Suprapubic skin (tissue), 4 donors: Measurements from ENCODE around the gene GNGT1. TPM values are rescaled to one million over a fixed set of nuclear protein-coding genes. Genes with fewer than 3 reads are reported as not detected.

Experiments used
- DNase-seq, 2 donors: peaks; one replicate each; pipeline ENCODE4 v3.0.0-alpha.2; 2019; ENCODE audit warnings: low spot score in 2 of 2
- H3K27ac ChIP-seq: fragments of 200-600 bp; sonication (generic); one replicate; pipeline ENCODE4 v1.5.1; 2019
- H3K27me3 ChIP-seq: fragments of 200-600 bp; sonication (generic); one replicate; pipeline ENCODE4 v1.5.1; 2019
- H3K36me3 ChIP-seq: fragments of 200-600 bp; sonication (generic); one replicate; pipeline ENCODE4 v1.5.1; 2019
- H3K4me1 ChIP-seq: fragments of 200-600 bp; sonication (generic); one replicate; pipeline ENCODE4 v1.5.1; 2019
- H3K4me3 ChIP-seq: fragments of 200-600 bp; sonication (generic); one replicate; pipeline ENCODE4 v1.5.1; 2019; ENCODE audit warnings: mild to moderate bottlenecking
- H3K9me3 ChIP-seq: fragments of 200-600 bp; sonication (generic); one replicate; pipeline ENCODE4 v1.5.1; 2019
- EP300 ChIP-seq: sonication (generic); formaldehyde crosslinking; IDR thresholded peaks from one replicate; pipeline ENCODE4 v1.6.1; 2017; ENCODE audit warnings: antibody characterized with exemption
- POLR2A ChIP-seq, 2 donors: fragments of 450-650 bp; IDR thresholded peaks; one replicate each; pipeline ENCODE4 v1.6.1; 2017; ENCODE audit warnings: antibody characterized with exemption in 2 of 2, mild to moderate bottlenecking in 2 of 2, moderate library complexity in 2 of 2
- POLR2AphosphoS5 ChIP-seq, 3 donors: sonication (generic); formaldehyde crosslinking; IDR thresholded peaks; one replicate each; pipeline ENCODE4 v1.6.1; 2017; ENCODE audit warnings: antibody characterized with exemption in 3 of 3
- WGBS: methylation state at CpG from one replicate; pipeline ENCODE4 v1.1.5; 2018; 5-methylcytosine and 5-hydroxymethylcytosine counted together
- total RNA-seq, 4 donors: library from RNA; depleted of rRNA; stranded (reverse); fragments of >200 nt; gene quantifications; one replicate each; pipeline ENCODE4 v1.1.0, GENCODE V29; 2016
- TF ChIP-seq, protein P1 (sequence below), 2 donors: fragments of 200-600 bp in 1 of 2; fragments of 450-650 bp in 1 of 2; sonication (generic) in 1 of 2; IDR thresholded peaks; one replicate each; pipeline ENCODE4 v1.5.1; 2016 to 2019; ENCODE audit warnings: antibody characterized with exemption in 2 of 2, mild to moderate bottlenecking in 1 of 2, moderate library complexity in 1 of 2

Gene GNGT1
- total RNA-seq, 4 donors from 2014 or later = not detected

DNA sequence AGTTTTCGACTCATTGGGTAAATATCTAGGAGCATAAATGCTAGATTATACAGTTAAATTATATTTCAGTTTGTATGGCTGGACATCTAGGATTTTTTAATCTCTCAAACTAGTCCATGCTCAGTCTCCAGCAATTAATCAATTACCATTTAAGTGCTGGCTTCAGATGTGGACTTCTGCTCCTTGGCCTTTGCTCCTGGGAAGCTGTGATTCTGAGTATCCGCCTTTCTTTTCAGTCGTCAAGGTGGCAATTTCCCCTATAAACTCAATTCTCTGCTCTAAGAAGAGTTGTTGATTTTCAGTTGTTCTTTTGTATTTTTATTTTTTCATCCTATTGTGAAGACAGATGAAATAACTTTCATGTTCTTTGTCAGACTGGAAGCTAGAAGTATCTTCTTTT, 39.5 kb upstream of the GNGT1 start:
- Histone ChIP-seq H3K27me3 (no peaks in the 10 kb centered on the region), H3K4me3 (no peak overlapping the region), H3K36me3 (no peaks in the 10 kb centered on the region), H3K27ac (no peak overlapping the region), H3K4me1 (no peaks in the 10 kb centered on the region), H3K9me3 (no peaks in the 10 kb centered on the region)
- no peak for DNase-seq
- 94% methylated on average over 3 of the region's 3 CpGs for WGBS
- no peak for TF ChIP-seq EP300
- TF ChIP-seq, protein P1, sequence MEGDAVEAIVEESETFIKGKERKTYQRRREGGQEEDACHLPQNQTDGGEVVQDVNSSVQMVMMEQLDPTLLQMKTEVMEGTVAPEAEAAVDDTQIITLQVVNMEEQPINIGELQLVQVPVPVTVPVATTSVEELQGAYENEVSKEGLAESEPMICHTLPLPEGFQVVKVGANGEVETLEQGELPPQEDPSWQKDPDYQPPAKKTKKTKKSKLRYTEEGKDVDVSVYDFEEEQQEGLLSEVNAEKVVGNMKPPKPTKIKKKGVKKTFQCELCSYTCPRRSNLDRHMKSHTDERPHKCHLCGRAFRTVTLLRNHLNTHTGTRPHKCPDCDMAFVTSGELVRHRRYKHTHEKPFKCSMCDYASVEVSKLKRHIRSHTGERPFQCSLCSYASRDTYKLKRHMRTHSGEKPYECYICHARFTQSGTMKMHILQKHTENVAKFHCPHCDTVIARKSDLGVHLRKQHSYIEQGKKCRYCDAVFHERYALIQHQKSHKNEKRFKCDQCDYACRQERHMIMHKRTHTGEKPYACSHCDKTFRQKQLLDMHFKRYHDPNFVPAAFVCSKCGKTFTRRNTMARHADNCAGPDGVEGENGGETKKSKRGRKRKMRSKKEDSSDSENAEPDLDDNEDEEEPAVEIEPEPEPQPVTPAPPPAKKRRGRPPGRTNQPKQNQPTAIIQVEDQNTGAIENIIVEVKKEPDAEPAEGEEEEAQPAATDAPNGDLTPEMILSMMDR (IDR thresholded peaks at IDR 0.05) = no peak
- TF ChIP-seq POLR2AphosphoS5 (IDR thresholded peaks at IDR 0.05) = no peak
- no peak for TF ChIP-seq POLR2A (IDR thresholded peaks at IDR 0.05)

DNA sequence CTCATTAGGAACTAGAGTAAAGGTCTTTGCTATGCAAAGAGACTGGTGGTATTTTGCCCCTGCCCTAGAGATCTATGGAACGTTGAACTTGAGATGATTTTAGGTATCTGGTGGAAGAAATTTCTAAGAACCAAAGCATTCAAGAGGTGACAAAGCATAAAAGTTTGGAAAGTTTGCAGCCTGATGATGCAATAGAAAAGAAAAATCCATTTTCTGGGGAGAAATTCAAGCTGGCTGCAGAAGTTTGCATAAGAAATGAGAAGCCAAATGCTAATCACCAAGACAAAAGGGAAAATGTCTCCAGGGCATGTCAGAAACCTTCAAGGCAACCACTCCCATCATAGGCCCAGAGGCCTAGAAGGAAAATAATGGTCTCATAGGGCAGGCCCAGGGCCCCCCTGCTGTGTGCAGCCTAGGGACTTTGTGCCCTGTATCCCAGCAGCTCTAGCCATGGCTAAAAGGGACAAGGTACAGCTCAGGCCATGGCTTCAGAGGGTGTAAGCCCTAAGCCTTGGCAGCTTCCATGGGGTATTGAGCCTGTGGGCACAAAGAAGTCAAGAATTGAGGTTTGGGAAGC, 32.3 kb upstream of the GNGT1 start:
- Histone ChIP-seq H3K4me3 (no peak overlapping the region), H3K27ac (no peak overlapping the region), H3K27me3 (no peaks in the 10 kb centered on the region), H3K9me3 (no peaks in the 10 kb centered on the region), H3K4me1 (no peaks in the 10 kb centered on the region), H3K36me3 (no peaks in the 10 kb centered on the region)
- no peak for DNase-seq
- TF ChIP-seq POLR2A (IDR thresholded peaks at IDR 0.05) = no peak
- TF ChIP-seq, protein P1 (IDR thresholded peaks at IDR 0.05) = no peak
- TF ChIP-seq POLR2AphosphoS5 (IDR thresholded peaks at IDR 0.05) = no peak
- no peak for TF ChIP-seq EP300
- WGBS = 80% methylated on average over 1 of the region's 1 CpG

DNA sequence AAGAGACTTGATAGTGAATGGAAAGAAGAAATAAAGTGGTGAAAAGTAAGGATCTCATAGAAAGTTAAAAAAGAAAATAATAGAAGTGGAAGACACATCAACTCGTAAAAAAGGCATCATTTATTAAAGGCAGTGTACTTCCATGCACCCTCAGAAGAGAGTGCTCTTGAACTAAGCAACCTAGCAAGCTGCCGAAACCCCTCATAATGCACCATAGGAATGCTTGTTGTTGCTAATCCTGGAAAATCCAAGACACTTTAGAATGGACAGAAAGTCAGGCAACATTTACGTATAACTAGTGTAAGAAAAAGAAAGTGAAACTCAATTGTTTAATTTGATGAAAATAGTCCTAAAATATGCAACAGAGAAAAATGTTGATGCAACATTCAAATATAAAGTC, 28.6 kb upstream of the GNGT1 start:
- Histone ChIP-seq H3K4me3 (no peak overlapping the region), H3K4me1 (no peaks in the 10 kb centered on the region), H3K36me3 (no peaks in the 10 kb centered on the region), H3K9me3 (no peaks in the 10 kb centered on the region), H3K27ac (no peak overlapping the region), H3K27me3 (no peaks in the 10 kb centered on the region)
- TF ChIP-seq POLR2AphosphoS5 (IDR thresholded peaks at IDR 0.05) = no peak
- TF ChIP-seq EP300 = no peak
- TF ChIP-seq, protein P1 (IDR thresholded peaks at IDR 0.05) = no peak
- TF ChIP-seq POLR2A (IDR thresholded peaks at IDR 0.05) = no peak
- no peak for DNase-seq
- WGBS = 85% methylated on average over 3 of the region's 3 CpGs

DNA sequence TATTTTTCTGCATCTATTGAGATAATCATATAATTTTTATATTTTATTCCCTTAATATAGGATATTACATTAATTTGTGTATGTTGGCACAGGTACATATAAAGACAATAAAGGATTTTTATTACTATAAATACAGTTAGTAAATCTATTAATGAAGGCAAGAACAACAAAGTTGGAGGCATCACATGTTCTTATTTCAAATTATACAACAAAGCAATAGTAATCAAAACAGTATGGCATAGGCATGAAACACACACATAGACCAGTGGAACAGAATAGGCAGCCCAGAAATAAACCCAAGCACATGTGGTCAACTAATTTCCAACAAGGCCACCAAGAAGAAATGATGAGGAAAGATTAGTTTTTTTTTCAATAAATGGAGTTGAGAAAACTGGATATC, 27.0 kb upstream of the GNGT1 start:
- Histone ChIP-seq H3K4me1 (no peaks in the 10 kb centered on the region), H3K36me3 (no peaks in the 10 kb centered on the region), H3K27ac (no peak overlapping the region), H3K9me3 (no peaks in the 10 kb centered on the region), H3K27me3 (no peaks in the 10 kb centered on the region), H3K4me3 (no peak overlapping the region)
- DNase-seq = no peak
- TF ChIP-seq EP300 (no peak), POLR2AphosphoS5 (IDR thresholded peaks at IDR 0.05) (no peak), POLR2A (IDR thresholded peaks at IDR 0.05) (no peak)
- TF ChIP-seq, protein P1 (IDR thresholded peaks at IDR 0.05) = no peak

DNA sequence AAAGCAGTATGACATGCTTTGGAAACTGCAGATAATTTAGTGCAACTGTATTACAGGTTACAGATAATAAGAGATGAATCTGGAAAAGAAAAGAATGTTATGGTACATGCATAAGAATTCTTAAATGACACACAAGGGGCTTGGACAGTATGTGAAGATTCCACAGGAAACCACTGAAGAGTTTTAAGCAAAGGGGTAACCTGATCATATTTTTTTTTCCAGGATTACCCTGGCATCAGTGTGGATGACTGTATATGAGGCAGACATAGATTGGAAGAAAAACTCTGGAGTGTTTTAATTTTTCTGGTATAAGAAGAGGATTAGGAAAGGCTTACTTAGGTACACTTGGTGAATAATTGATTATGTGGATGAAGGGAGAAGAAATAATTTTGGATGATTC, 23.9 kb upstream of the GNGT1 start:
- Histone ChIP-seq H3K4me3 (no peak overlapping the region), H3K9me3 (no peaks in the 10 kb centered on the region), H3K27ac (no peak overlapping the region), H3K4me1 (no peaks in the 10 kb centered on the region), H3K36me3 (no peaks in the 10 kb centered on the region), H3K27me3 (no peaks in the 10 kb centered on the region)
- no peak for DNase-seq
- no peak for TF ChIP-seq POLR2A (IDR thresholded peaks at IDR 0.05)
- TF ChIP-seq, protein P1 (IDR thresholded peaks at IDR 0.05) = no peak
- no peak for TF ChIP-seq EP300
- no peak for TF ChIP-seq POLR2AphosphoS5 (IDR thresholded peaks at IDR 0.05)
